Fibroblast of lung (primary cell): ENCODE data around the gene MB21D2. TPM values are rescaled to one million over a fixed set of nuclear protein-coding genes. Genes with fewer than 3 reads are reported as not detected.

Experiments used
- DNase-seq, 2 donors: peaks; one replicate each; pipeline versions ENCODE4 v3.0.0 to v3.0.0-alpha.2; 2010; ENCODE audit warnings: low read depth in 2 of 2
- H2AFZ ChIP-seq: 2 replicates; pipeline ENCODE4 v1.5.1; 2012; ENCODE audit warnings: low read length, control low read depth, inconsistent platforms
- H3K27ac ChIP-seq: 2 replicates; pipeline ENCODE4 v1.5.1; 2011; ENCODE audit warnings: low read length, control low read depth; ENCODE audit not compliant: insufficient read depth
- H3K27me3 ChIP-seq: 2 replicates; pipeline ENCODE4 v1.5.1; 2011; ENCODE audit warnings: mild to moderate bottlenecking, low read length; ENCODE audit not compliant: control insufficient read depth, insufficient read depth
- H3K36me3 ChIP-seq: 2 replicates; pipeline ENCODE4 v1.5.1; 2011; ENCODE audit warnings: low read length; ENCODE audit not compliant: control insufficient read depth, insufficient read depth
- H3K4me1 ChIP-seq: 2 replicates; pipeline ENCODE4 v1.5.1; 2011; ENCODE audit warnings: low read length; ENCODE audit not compliant: control insufficient read depth, insufficient read depth; ENCODE audit errors: extremely low read depth
- H3K4me2 ChIP-seq: 2 replicates; pipeline ENCODE4 v1.5.1; 2011; ENCODE audit warnings: low read length, control low read depth; ENCODE audit not compliant: insufficient read depth; ENCODE audit errors: extremely low read depth
- H3K4me3 ChIP-seq, 4 experiments: fragments of 200-600 bp in 1 of 4; sonication (generic) in 1 of 4; replicated peaks in 1 of 4; 2 replicates each; pipeline ENCODE4 v1.5.1; 2011 to 2016; ENCODE audit warnings: low read length in 4 of 4, low read depth in 3 of 4, mild to moderate bottlenecking in 3 of 4, control low read depth in 2 of 4, inconsistent platforms in 1 of 4, mixed read lengths in 1 of 4; ENCODE audit not compliant: insufficient read depth in 1 of 4; ENCODE audit errors: control extremely low read depth in 1 of 4
- H3K79me2 ChIP-seq: 2 replicates; pipeline ENCODE4 v1.5.1; 2012; ENCODE audit warnings: mild to moderate bottlenecking, low read length, inconsistent platforms; ENCODE audit not compliant: control insufficient read depth, insufficient read depth
- H3K9ac ChIP-seq: 2 replicates; pipeline ENCODE4 v1.5.1; 2011; ENCODE audit warnings: mild to moderate bottlenecking, low read length, control low read depth; ENCODE audit not compliant: insufficient read depth
- H3K9me3 ChIP-seq: 2 replicates; pipeline ENCODE4 v1.5.1; 2012; ENCODE audit warnings: low read depth, low read length; ENCODE audit not compliant: control insufficient read depth, insufficient read depth
- H4K20me1 ChIP-seq: 2 replicates; pipeline ENCODE4 v1.5.1; 2011; ENCODE audit warnings: low read length; ENCODE audit not compliant: control insufficient read depth, insufficient read depth; ENCODE audit errors: extremely low read depth
- EZH2 ChIP-seq: IDR thresholded peaks from 2 replicates; pipeline ENCODE4 v1.5.1; 2012; ENCODE audit warnings: low read length, control low read depth, mild to moderate bottlenecking; ENCODE audit errors: missing control alignments
- polyA plus RNA-seq, 2 donors: library from polyadenylated mRNA; depleted of rRNA in 1 of 2; stranded (reverse) in 1 of 2; unstranded in 1 of 2; fragments of >200 nt; gene quantifications; 2 replicates each; pipeline ENCODE4 v1.2.1, GENCODE V29; 2011 to 2012; ENCODE audit warnings: missing spikeins in 1 of 2
- total RNA-seq: library from RNA; depleted of rRNA; stranded (reverse); fragments of >200 nt; gene quantifications from 2 replicates; pipeline ENCODE4 v1.2.1, GENCODE V29; 2014
- TF ChIP-seq, protein P1 (sequence below), 2 donors: IDR thresholded peaks in 1 of 2; conservative IDR thresholded peaks in 1 of 2; 1 replicate in 1 of 2; 2 replicates in 1 of 2; pipeline ENCODE4 v1.5.1; 2011 to 2012; ENCODE audit warnings: low read length in 2 of 2, control low read depth in 1 of 2, inconsistent platforms in 1 of 2, low read depth in 1 of 2, mild to moderate bottlenecking in 1 of 2

MB21D2 gene
- total and polyA plus RNA-seq, 2 donors (not counting 1 experiment from before 2014, with no cell fraction given) = 3.5 to 11.4 TPM

DNA sequence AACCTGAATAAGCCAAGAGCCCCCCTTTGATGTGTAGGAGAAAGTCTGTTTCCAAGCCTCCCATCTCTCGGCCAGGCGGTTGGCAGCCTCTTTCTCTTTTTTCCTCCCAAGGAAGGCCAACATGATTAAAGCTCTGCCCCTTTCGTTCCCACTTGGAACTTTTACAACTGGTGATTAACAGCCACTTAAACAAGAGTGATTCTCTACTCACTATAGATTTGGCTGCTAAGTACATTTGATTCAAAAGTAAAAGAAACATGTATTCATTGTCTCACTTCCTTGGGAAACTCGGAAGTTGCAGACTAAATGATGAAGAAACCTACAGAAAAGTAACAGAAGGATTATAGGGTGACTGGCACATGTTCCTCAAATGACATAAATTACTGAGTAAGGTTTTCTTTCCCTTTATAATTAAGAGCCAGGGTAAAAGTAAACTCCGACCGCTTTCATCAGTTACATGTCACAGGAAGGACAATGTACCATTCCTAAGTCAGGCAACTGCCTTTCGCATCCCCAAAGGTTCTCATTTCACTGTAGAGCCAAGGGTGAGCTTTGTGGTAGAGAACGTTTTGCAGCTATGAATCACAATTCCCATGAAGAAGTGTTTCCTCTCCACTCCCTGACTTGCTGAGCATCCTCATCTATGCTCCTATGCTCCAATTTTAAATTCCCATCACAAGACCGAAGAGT is 72.7 kb downstream of the MB21D2 start:
- no peak for TF ChIP-seq EZH2
- TF ChIP-seq, protein P1, sequence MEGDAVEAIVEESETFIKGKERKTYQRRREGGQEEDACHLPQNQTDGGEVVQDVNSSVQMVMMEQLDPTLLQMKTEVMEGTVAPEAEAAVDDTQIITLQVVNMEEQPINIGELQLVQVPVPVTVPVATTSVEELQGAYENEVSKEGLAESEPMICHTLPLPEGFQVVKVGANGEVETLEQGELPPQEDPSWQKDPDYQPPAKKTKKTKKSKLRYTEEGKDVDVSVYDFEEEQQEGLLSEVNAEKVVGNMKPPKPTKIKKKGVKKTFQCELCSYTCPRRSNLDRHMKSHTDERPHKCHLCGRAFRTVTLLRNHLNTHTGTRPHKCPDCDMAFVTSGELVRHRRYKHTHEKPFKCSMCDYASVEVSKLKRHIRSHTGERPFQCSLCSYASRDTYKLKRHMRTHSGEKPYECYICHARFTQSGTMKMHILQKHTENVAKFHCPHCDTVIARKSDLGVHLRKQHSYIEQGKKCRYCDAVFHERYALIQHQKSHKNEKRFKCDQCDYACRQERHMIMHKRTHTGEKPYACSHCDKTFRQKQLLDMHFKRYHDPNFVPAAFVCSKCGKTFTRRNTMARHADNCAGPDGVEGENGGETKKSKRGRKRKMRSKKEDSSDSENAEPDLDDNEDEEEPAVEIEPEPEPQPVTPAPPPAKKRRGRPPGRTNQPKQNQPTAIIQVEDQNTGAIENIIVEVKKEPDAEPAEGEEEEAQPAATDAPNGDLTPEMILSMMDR (conservative IDR thresholded peaks at IDR 0.05 in 1 of 2, IDR thresholded peaks at IDR 0.05 in 1 of 2; ENCODE audit: low read depth in 1 of 2, low read length in 2 of 2) = no peak
- no peaks in the 10 kb centered on the region for H3K36me3 ChIP-seq
- H3K27me3 ChIP-seq = no peaks in the 10 kb centered on the region
- peaks cover 5% of the 10 kb centered on the region for H3K4me1 ChIP-seq
- DNase-seq = peak; percentile 56 to 83
- no peak overlapping the region for H3K9ac ChIP-seq
- no peaks in the 10 kb centered on the region for H3K9me3 ChIP-seq
- H3K4me2 ChIP-seq = no peak overlapping the region
- H3K27ac ChIP-seq = no peak overlapping the region
- no peaks in the 10 kb centered on the region for H4K20me1 ChIP-seq
- no peak overlapping the region for H3K4me3 ChIP-seq
- H2AFZ ChIP-seq = no peak overlapping the region
- H3K79me2 ChIP-seq = peaks cover 16% of the 10 kb centered on the region

DNA sequence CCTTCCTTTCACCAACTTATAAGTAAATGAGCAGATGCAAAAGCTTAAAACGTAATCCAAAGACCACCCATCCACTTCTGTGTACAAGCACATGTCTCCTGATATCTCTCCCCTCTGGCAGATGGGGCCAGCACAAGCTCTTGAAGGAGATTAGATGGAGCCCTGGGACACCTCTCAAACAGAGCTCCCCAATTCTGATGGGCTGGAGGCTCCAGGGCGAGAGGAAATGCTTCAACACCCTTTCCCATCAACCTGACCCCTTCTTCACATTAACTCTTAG is 73.2 kb downstream of the MB21D2 start:
- no peaks in the 10 kb centered on the region for H3K9me3 ChIP-seq
- no peak overlapping the region for H3K4me3 ChIP-seq
- no peaks in the 10 kb centered on the region for H3K27me3 ChIP-seq
- H3K36me3 ChIP-seq = no peaks in the 10 kb centered on the region
- no peaks in the 10 kb centered on the region for H4K20me1 ChIP-seq
- peaks cover 5% of the 10 kb centered on the region for H3K4me1 ChIP-seq
- no peak overlapping the region for H3K27ac ChIP-seq
- no peak overlapping the region for H3K9ac ChIP-seq
- no peak for DNase-seq
- peaks cover 16% of the 10 kb centered on the region for H3K79me2 ChIP-seq
- H2AFZ ChIP-seq = no peak overlapping the region
- no peak for TF ChIP-seq EZH2
- TF ChIP-seq, protein P1 (conservative IDR thresholded peaks at IDR 0.05 in 1 of 2, IDR thresholded peaks at IDR 0.05 in 1 of 2; ENCODE audit: low read depth in 1 of 2, low read length in 2 of 2) = no peak
- H3K4me2 ChIP-seq = no peak overlapping the region

DNA sequence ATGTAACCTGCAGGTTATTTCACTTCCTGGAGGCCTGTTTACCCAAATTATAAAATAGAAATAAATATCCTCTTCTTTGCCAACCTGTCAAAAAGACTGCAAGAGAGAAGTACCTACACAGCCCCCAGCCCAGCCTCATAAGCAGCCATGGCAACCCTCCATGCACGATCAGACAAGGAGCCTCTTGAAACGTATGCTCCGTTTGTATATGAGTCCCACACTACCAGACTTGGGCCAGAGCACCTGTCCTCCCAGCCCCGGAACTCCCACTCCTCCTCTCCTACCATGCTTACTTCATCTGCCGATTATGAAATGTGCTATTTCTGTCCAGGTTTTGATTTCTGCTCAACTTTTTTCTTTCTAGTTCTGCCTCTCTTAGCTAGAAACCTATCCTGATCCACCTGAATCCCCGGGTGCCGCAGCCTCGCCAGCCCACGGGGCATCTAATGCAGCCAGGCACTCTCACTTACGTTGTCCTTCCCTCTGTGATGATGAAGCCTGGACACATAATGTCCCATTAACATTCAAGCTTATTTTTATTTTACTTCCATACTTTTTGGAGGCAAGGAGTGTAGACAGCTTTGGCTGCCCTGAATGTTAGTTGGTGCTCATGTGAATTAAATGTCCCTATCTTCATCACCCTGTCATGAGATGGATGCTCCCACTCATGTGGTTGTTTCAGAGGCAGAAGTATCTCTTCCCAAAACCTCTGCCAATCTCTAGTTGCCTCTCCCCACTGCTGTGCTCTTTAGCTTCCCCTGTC is 73.8 kb downstream of the MB21D2 start:
- Histone ChIP-seq H2AFZ (no peak overlapping the region), H3K9ac (no peak overlapping the region), H3K4me2 (no peak overlapping the region), H3K27me3 (no peaks in the 10 kb centered on the region), H3K79me2 (peaks cover 15% of the 10 kb centered on the region), H3K9me3 (no peaks in the 10 kb centered on the region), H3K27ac (no peak overlapping the region), H3K4me1 (peaks cover 5% of the 10 kb centered on the region), H3K4me3 (no peak overlapping the region), H4K20me1 (no peaks in the 10 kb centered on the region), H3K36me3 (no peaks in the 10 kb centered on the region)
- no peak for DNase-seq
- TF ChIP-seq EZH2 = no peak
- TF ChIP-seq, protein P1 (conservative IDR thresholded peaks at IDR 0.05 in 1 of 2, IDR thresholded peaks at IDR 0.05 in 1 of 2; ENCODE audit: low read depth in 1 of 2, low read length in 2 of 2) = no peak
